ENCODE data around the gene ZNF778. TPM values are rescaled to one million over a fixed set of nuclear protein-coding genes. Genes with fewer than 3 reads are reported as not detected.

The ZNF778 gene
- total and polyA plus RNA-seq, 2 of the 13 experiments (the other 11 are each of a cell fraction or from before 2014, with no cell fraction given) = 3.8 to 7.2 TPM

- TF ChIP-seq MAX (IDR thresholded peaks at IDR 0.05) = peak; percentile 77
- TF ChIP-seq MIER2 (CRISPR knock-in tag; IDR thresholded peaks at IDR 0.05) = peak; percentile 3; the same call in 1 of the 2 replicates
- no peak for TF ChIP-seq RFX1 (IDR thresholded peaks at IDR 0.05)
- TF ChIP-seq ZNF709 (CRISPR knock-in tag; IDR thresholded peaks at IDR 0.05) = no peak
- no peak for TF ChIP-seq ZNF362 (CRISPR knock-in tag; IDR thresholded peaks at IDR 0.05; ENCODE audit: borderline replicate concordance)
- TF ChIP-seq SYNCRIP (IDR thresholded peaks at IDR 0.05; ENCODE audit: insufficient read depth, low read depth, low read length) = no peak
- TF ChIP-seq HDAC1 (CRISPR knock-in tag; IDR thresholded peaks at IDR 0.05) = no peak; the same call in 1 of the 2 replicates
- no peak for TF ChIP-seq HHEX (CRISPR knock-in tag; IDR thresholded peaks at IDR 0.05)
- TF ChIP-seq CAMTA2 (CRISPR knock-in tag; IDR thresholded peaks at IDR 0.05; ENCODE audit: borderline replicate concordance) = no peak
- no peak; the same call in 1 of the 2 replicates for TF ChIP-seq PLSCR1 (CRISPR knock-in tag; IDR thresholded peaks at IDR 0.05; ENCODE audit: borderline replicate concordance)
- peak; percentile 27 for TF ChIP-seq NCOA2 (CRISPR knock-in tag; IDR thresholded peaks at IDR 0.05)
- no peak for TF ChIP-seq PRDM4 (CRISPR knock-in tag; IDR thresholded peaks at IDR 0.05; ENCODE audit: borderline replicate concordance)
- TF ChIP-seq PPARG (CRISPR knock-in tag; conservative IDR thresholded peaks at IDR 0.05) = 0 out of 2 replicates have a peak, but pooled peaks have one; percentile 7
- 0 out of 2 replicates have a peak, but pooled peaks have one; percentile 49 for TF ChIP-seq ZNF431 (CRISPR knock-in tag; IDR thresholded peaks at IDR 0.05; ENCODE audit: borderline replicate concordance, low read depth)
- no peak for TF ChIP-seq HOXA9 (CRISPR knock-in tag; IDR thresholded peaks at IDR 0.05; ENCODE audit: borderline replicate concordance)
- no peak for TF ChIP-seq HMGA1 (CRISPR knock-in tag; conservative IDR thresholded peaks at IDR 0.05)
- TF ChIP-seq ZNF816 (CRISPR knock-in tag; IDR thresholded peaks at IDR 0.05; ENCODE audit: borderline replicate concordance) = no peak
- TF ChIP-seq ZFY (CRISPR knock-in tag; IDR thresholded peaks at IDR 0.05) = peak; percentile 49; the same call in 1 of the 2 replicates
- no peak for TF ChIP-seq ARID3A (IDR thresholded peaks at IDR 0.05; ENCODE audit: low read depth, low read length)
- TF ChIP-seq MED1 (CRISPR knock-in tag; IDR thresholded peaks at IDR 0.05) = 0 out of 2 replicates have a peak, but pooled peaks have one; percentile 43
- no peak for TF ChIP-seq PBX2 (CRISPR knock-in tag; IDR thresholded peaks at IDR 0.05)
These were observed 44.4 kb downstream of the ZNF778 start (continued) for GRCh38 chr16:89261691-89262563.

Data from HepG2 (cell line).